Natural killer cell (primary cell): ENCODE measurements around the gene ARHGAP20. TPM values are rescaled to one million over a fixed set of nuclear protein-coding genes. Genes with fewer than 3 reads are reported as not detected.

ENCODE experiments used
- ATAC-seq, 3 donors: fragments of 150-1000 bp in 2 of 3; fragments of 200-7000 bp in 1 of 3; cut with Tn5 transposase; 1 replicate in 1 of 3; 2 replicates in 2 of 3; pipeline ENCODE4 v1.10.0; 2021; ENCODE audit warnings: mild to moderate bottlenecking in 2 of 3, moderate library complexity in 2 of 3
- DNase-seq, 2 donors: peaks; one replicate each; pipeline versions ENCODE4 v3.0.0 to v3.0.0-alpha.2; 2013 to 2021; ENCODE audit warnings: mixed read lengths in 1 of 2
- H3K27ac ChIP-seq: one replicate; pipeline ENCODE4 v1.5.1; 2013; ENCODE audit warnings: mild to moderate bottlenecking, low read length
- H3K27me3 ChIP-seq: one replicate; pipeline ENCODE4 v1.6.1; 2013; ENCODE audit warnings: low read length; ENCODE audit not compliant: control insufficient read depth, insufficient read depth
- H3K36me3 ChIP-seq: one replicate; pipeline ENCODE4 v1.6.1; 2013; ENCODE audit warnings: low read length; ENCODE audit not compliant: control insufficient read depth, insufficient read depth
- H3K4me1 ChIP-seq: one replicate; pipeline ENCODE4 v1.6.1; 2013; ENCODE audit warnings: low read length; ENCODE audit not compliant: control insufficient read depth, insufficient read depth
- H3K4me3 ChIP-seq: one replicate; pipeline ENCODE4 v1.5.1; 2013; ENCODE audit warnings: low read length
- H3K9me3 ChIP-seq: one replicate; pipeline ENCODE4 v1.6.1; 2013; ENCODE audit warnings: low read length; ENCODE audit not compliant: control insufficient read depth, insufficient read depth
- H3K27ac Mint-ChIP-seq, 2 donors: one replicate each; pipeline ENCODE4 v1.8.0; 2022; ENCODE audit warnings: mild to moderate bottlenecking in 2 of 2, mixed read lengths in 2 of 2, moderate library complexity in 1 of 2
- H3K27me3 Mint-ChIP-seq, 2 donors: one replicate each; pipeline ENCODE4 v1.8.0; 2022; ENCODE audit warnings: low read depth in 2 of 2, mixed read lengths in 2 of 2
- H3K36me3 Mint-ChIP-seq: one replicate; pipeline ENCODE4 v1.8.0; 2022; ENCODE audit warnings: mixed read lengths
- H3K4me1 Mint-ChIP-seq, 2 donors: one replicate each; pipeline ENCODE4 v1.8.0; 2022; ENCODE audit warnings: mixed read lengths in 2 of 2
- H3K4me3 Mint-ChIP-seq: one replicate; pipeline ENCODE4 v1.8.0; 2022; ENCODE audit warnings: mild to moderate bottlenecking, moderate library complexity, mixed read lengths
- H3K9me3 Mint-ChIP-seq, 2 donors: one replicate each; pipeline ENCODE4 v1.8.0; 2022; ENCODE audit warnings: mixed read lengths in 2 of 2
- WGBS: methylation state at CpG from one replicate; pipeline ENCODE4 v1.1.7; 2013; ENCODE audit warnings: missing lambda C conversion rate; ENCODE audit not compliant: insufficient coverage; 5-methylcytosine and 5-hydroxymethylcytosine counted together
- intact Hi-C: fragments of 100-400 bp; cut with micrococcal nuclease; formaldehyde crosslinking; loops from one replicate; pipeline ENCODE4 v1.14.2; 2022
- total RNA-seq, 4 donors: library from RNA; stranded (reverse); fragments of 120-200 nt in 1 of 4; gene quantifications; one replicate each; pipeline versions ENCODE4 v1.2.3 to v1.2.4, GENCODE V29; 2013 to 2022
- TF ChIP-seq, protein P1 (sequence below): fragments of 200-600 bp; IDR thresholded peaks from one replicate; pipeline ENCODE4 v1.8.0; 2022; ENCODE audit warnings: antibody characterized with exemption

The ARHGAP20 gene
- total RNA-seq, 3 donors from 2014 or later (not counting 1 experiment from before 2014, with no cell fraction given), result not detected

DNA sequence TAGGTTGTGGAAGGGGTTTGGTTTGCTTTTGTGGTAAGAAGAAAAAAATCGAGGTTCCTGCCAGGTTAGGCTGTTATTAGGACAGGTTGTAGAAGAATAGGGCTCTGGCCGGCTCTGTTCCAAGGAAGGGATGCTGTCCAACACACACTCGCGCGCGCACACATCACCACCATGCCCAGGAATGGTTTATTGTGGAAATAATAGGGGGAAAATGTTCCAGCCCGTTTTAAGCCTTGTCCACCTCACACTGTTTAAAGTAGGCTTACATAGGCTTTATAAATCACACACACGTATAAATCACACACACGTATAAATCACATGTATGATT lies 1.2 kb upstream of the ARHGAP20 start:
- peaks cover 39 to 54% of the 10 kb centered on the region in 2 donors for H3K27me3 Mint-ChIP-seq
- H3K9me3 Mint-ChIP-seq, result peaks cover 2 to 3% of the 10 kb centered on the region in 2 donors
- TF ChIP-seq, protein P1, sequence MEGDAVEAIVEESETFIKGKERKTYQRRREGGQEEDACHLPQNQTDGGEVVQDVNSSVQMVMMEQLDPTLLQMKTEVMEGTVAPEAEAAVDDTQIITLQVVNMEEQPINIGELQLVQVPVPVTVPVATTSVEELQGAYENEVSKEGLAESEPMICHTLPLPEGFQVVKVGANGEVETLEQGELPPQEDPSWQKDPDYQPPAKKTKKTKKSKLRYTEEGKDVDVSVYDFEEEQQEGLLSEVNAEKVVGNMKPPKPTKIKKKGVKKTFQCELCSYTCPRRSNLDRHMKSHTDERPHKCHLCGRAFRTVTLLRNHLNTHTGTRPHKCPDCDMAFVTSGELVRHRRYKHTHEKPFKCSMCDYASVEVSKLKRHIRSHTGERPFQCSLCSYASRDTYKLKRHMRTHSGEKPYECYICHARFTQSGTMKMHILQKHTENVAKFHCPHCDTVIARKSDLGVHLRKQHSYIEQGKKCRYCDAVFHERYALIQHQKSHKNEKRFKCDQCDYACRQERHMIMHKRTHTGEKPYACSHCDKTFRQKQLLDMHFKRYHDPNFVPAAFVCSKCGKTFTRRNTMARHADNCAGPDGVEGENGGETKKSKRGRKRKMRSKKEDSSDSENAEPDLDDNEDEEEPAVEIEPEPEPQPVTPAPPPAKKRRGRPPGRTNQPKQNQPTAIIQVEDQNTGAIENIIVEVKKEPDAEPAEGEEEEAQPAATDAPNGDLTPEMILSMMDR, result no peak
- no peaks in the 10 kb centered on the region for H3K36me3 ChIP-seq
- 22% methylated on average over 6 of the region's 9 CpGs for WGBS
- peaks cover 14% of the 10 kb centered on the region for H3K36me3 Mint-ChIP-seq
- no peak overlapping the region for H3K27ac Mint-ChIP-seq
- ATAC-seq, result no peak
- intact Hi-C loops, result no loop called here
- no peak overlapping the region for H3K27ac ChIP-seq
- H3K4me3 ChIP-seq, result no peak overlapping the region
- H3K27me3 ChIP-seq, result peaks cover 43% of the 10 kb centered on the region
- peak overlapping the region; percentile 38 for H3K4me3 Mint-ChIP-seq
- DNase-seq, result no peak
- H3K9me3 ChIP-seq, result peaks cover 3% of the 10 kb centered on the region
- peaks cover 24% of the 10 kb centered on the region for H3K4me1 ChIP-seq
- peaks cover 12% of the 10 kb centered on the region in 2 donors for H3K4me1 Mint-ChIP-seq

DNA sequence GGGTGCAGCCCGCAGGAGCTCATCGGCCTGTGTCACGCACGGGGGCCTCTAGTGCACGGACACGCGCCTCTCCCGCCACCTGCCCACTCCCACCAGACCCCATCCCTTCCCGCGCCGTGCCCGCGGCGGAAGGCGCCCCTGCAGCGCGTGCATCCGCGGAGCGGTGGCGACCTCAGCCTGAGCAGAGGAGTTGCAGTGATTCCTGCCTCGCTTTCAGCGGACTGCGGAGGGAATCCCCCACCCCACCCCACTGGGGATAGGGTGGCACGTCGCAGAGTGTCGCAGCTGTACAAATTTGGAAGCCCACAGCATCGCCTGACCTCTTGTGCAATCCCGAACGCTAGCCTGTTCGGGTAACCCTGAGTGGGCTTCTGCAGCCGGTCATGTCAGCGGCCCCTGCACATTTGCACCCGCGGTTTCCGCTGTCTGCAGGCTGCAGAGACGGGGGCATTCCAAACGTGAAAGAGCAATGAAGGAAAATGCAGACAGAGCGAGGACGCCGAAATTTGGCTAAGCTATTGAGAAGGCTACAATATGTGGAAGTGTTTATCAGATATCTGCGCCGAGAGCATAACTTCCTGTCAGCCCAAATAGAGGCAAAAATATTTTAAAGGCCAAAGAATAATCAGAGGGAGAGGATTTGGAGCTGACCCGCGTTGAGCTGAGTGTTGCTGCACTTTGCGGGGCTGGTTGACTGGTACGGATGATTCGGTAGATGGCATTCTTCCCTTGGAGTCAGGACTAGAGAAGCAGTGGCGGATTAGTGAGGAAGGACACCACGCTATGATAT lies 617 bp upstream of the ARHGAP20 start:
- peak in 1 of 2 donors; percentile 29 for DNase-seq
- peaks cover 18% of the 10 kb centered on the region for H3K36me3 Mint-ChIP-seq
- peaks cover 24% of the 10 kb centered on the region for H3K4me1 ChIP-seq
- TF ChIP-seq, protein P1, result no peak
- no peak overlapping the region for H3K27ac Mint-ChIP-seq
- no peaks in the 10 kb centered on the region for H3K36me3 ChIP-seq
- 2% methylated on average over 50 of the region's 50 CpGs for WGBS
- peaks cover 43% of the 10 kb centered on the region for H3K27me3 ChIP-seq
- H3K4me3 ChIP-seq, result peak overlapping the region; percentile 34
- H3K9me3 Mint-ChIP-seq, result peaks cover 2 to 4% of the 10 kb centered on the region in 2 donors
- H3K27me3 Mint-ChIP-seq, result peaks cover 43 to 59% of the 10 kb centered on the region in 2 donors
- H3K9me3 ChIP-seq, result peaks cover 3% of the 10 kb centered on the region
- no peak overlapping the region for H3K27ac ChIP-seq
- intact Hi-C loops, result no loop called here
- peaks cover 12% of the 10 kb centered on the region in 2 donors for H3K4me1 Mint-ChIP-seq
- H3K4me3 Mint-ChIP-seq, result peak overlapping the region; percentile 38
- peak in 2 of 3 donors; percentile 14 to 48 for ATAC-seq

DNA sequence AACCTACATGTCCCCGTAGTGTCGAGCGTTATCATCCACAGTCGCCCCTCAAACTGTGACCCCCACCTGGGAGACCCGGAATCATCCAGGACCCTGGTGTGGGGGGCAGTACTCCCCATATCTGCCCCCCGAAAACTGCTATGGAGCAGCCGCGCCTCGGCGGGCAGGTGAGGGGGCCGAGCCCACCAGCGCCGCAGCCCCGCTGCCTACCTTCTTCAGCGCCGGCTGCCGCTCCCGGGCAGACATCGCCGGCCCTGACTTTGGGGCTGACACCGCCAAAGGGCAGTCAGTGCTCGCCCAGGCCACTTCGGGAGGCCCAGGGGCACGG lies 825 bp downstream of the ARHGAP20 start:
- no peak overlapping the region for H3K27ac Mint-ChIP-seq
- Histone ChIP-seq H3K9me3 (peaks cover 3% of the 10 kb centered on the region), H3K4me1 (peaks cover 24% of the 10 kb centered on the region), H3K27me3 (peaks cover 48% of the 10 kb centered on the region), H3K36me3 (no peaks in the 10 kb centered on the region), H3K4me3 (peak overlapping the region; percentile 40), H3K27ac (no peak overlapping the region)
- peaks cover 2 to 6% of the 10 kb centered on the region in 2 donors for H3K9me3 Mint-ChIP-seq
- intact Hi-C loops, result no loop called here
- H3K27me3 Mint-ChIP-seq, result peaks cover 48 to 65% of the 10 kb centered on the region in 2 donors
- peak overlapping the region; percentile 68 for H3K4me3 Mint-ChIP-seq
- TF ChIP-seq, protein P1, result no peak
- peaks cover 12% of the 10 kb centered on the region in 2 donors for H3K4me1 Mint-ChIP-seq
- peaks cover 22% of the 10 kb centered on the region for H3K36me3 Mint-ChIP-seq
- DNase-seq (no peak), ATAC-seq (peak in 1 of 3 donors; percentile 5)
- 3% methylated on average over 24 of the region's 24 CpGs for WGBS
